ENCODE results near the gene ATP2C2.

The ATP2C2 gene

DNA sequence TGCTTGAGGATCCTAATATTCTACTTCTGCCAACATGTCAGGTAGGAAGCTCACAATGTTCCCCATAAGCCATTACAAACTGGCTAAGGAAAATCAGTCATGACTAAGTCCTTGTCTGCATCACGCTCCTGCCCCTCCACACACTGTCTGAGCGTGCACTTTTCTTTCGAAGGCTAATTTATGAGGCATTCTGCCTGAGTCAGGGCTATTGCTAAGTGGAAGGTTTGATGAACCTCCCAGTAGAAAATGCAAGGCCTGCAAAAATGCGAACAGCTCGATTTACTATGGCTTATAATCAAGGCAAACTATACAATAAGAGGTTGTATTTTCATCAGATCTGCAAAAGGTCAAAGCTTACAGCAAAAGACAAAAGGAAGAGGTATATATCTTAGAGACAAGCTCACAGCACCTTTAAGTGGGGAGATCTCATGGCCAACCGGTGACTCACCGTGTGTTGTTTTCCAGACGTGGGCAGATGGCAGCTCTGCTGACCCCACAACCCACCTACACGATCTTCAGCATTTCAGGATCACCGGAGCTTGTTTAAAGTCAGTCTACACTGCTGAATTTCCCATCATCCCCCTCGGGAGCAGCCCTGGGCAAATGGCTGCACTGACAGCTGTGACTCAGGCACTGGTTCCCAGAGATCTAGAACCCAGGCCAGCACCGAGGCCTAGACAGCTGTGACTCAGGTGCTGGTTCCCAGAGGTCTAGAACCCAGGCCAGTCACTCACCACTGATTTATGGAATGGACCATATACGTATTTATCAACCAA is 110.0 kb downstream of the ATP2C2 start:
- FAIRE-seq, result peak; percentile 27

DNA sequence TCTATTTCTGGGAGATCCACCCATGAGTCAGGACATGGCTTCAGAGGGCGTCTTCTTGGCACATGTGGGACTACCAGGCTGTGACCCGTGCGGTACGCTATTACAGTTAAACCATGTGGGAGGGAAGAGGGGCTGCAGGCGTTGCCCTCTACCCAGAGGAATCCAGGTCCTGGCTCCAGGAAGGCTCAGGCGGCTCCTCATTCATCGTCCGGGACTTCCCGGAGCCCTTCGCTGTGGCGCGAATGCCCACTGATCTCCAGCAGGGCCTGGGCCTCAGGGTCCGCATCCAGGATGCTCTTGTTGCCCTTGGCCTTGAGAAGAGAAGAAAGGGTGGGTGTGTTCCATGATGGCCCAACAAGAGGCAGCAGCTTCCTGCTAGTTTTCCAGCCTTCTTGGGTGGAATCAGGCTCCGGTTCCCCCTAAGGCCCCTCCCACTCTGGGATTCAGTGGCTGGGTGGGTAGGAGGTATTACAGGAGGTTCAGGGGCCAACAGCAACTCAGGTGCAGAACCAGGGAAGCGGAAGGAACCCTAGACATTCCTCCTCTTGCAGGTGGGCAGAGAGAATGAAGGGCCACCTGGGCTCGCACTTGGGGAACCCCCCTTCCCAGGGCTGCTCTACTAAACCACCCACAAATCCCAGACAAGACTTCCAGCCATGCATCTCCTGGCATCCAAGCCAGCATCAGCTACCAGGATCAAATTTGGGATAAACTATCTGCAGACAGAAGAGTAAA is 111.5 kb downstream of the ATP2C2 start:
- no peak for FAIRE-seq

DNA sequence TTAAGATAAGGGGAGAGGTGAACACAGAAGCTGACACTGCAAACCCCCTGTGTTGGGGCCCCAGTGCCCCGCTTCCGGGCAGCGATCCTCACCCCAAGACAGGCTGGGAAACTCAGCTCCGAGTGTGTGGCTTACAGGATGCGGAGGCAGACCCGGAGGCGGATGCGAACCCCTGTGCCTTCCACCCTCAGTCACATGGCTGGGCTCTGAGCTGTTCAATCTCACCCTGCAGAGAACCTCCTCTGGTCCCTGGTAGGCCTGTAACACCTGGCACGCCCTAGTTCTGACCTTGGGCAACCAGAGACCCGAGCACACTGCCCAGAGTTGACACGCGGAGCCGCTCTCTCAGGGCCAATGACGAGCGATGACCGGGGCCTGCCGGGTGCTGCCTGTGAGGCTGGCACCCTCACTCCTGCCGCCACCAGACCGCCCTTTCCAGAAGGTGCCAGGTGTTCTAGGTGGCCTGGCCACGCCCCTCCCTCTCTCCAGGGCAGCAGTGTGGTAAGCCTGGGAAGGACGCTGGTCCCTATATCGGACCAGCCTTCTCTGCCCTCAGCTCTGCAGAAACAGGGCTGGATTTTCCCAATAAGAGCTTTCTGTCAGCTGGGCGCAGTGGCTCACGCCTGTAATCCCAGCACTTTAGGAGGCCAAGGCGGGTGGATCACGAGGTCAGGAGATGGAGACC is 112.9 kb downstream of the ATP2C2 start:
- FAIRE-seq, result no peak

DNA sequence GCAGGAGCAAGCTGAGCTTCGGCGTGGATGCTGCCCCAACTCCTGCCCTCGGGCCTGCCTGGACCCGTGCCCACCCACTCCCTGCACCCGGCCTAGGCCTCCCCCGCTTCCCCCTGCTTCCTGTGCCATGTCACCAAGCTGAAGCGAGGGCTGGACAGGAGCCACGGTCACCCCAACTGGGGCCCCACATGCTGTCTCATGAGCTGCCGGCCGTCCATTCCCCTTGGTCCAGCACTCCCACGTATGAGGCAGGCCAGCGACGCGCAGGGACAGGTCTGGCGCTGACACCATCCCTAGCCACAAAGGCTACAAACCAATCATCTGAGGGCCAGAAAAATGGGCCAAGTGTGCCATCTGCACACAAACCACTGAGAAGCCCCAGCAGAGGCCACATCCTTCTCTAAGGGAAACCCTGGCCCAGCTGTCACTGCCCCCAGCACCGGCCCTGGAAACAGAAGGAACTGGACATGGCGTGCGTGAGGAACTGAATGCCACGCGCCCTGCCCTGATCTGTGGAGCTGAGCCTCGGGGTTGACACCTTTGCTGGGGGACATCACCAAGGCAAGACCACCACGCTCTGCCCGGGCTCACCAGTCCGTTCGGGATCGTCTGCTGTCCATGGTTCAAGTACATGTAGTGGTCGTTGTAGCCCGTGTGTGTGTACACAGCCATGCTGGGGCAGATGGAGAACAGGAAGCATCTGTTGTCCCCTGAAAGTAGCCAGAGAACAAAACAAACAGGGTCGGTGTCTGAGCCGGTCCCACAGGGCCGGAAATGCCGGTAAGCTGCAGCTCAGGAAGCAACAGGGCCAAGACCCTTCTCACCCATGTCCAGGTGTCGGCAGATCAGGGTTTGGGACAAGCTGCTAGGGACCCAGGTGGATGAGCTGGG is 113.9 kb downstream of the ATP2C2 start:
- FAIRE-seq, result no peak

DNA sequence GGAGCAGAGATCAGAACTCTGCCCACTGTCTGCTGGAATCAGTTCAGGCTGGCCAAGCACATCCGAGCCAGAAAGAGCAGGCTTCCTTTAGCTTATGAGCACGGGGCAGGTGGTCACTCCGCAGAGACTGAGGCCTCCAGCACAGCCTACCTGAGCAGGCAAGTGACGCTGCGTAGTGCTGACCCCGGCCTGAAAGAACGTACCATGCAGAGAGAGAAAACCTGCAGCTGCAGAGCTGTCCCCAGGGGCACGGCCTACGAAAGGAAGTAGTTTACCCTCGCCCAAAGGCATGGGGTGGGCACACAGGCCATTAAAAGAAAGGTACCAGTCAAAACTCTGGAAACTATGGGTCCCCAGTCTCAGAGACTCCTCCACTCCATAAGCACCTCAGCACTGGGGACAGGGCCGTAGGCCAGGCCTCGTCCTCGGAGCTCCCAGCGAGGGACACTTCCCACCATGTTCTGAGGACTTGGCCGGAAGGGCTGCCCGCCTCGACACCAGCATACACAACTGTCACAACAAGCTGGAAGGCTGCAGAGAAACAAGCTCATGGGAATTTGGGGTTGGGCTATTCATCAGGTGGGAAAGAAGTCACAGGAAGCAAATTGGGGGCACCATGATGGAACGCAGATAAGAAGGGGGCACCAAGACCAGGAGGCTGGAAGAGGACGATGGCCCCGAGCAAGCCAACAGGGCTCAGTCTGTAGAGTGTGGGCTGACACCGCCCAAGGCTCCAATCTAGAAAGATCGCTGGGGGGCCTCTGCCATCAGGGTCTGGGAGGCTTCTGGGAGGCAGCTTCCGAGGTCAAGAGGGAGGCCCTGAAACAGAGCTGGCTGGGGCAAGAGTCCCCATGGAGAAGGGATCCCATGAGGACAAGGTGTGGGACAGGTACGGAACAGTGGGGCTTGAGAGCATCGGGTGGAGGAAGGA is 114.9 kb downstream of the ATP2C2 start:
- FAIRE-seq, result no peak

DNA sequence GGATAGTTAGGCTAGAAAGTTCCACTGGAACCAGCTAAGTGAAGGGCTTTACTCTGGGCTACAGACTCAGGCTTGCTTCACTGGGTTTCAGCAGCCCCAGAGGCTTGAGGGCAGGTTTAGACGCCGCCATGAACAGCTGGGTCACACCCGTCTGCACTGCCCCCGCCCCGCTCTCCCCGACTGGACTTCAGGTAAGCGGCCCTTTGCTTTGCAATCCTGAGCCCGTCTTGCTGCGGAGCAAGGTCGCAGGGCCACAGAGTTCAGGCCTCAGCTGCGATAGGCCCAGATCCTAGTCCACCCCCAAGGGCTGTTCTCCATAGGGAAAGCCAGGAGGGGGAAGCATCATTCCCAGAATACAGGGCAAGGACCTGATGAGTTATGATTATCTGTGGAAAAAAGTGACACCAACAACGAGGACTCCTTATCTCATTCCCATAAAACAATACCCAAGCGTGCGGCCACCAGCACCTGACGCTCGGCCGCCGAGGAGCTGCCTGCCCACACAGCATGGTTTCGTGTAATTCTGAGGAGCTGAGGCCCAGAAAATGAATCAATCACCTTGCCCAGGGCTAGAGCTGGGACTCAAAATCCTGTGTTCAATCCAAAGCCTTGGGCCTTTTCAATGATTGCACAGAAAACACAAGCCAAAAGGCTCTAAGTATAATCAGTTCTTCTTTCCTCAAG is 115.7 kb downstream of the ATP2C2 start:
- FAIRE-seq, result no peak

DNA sequence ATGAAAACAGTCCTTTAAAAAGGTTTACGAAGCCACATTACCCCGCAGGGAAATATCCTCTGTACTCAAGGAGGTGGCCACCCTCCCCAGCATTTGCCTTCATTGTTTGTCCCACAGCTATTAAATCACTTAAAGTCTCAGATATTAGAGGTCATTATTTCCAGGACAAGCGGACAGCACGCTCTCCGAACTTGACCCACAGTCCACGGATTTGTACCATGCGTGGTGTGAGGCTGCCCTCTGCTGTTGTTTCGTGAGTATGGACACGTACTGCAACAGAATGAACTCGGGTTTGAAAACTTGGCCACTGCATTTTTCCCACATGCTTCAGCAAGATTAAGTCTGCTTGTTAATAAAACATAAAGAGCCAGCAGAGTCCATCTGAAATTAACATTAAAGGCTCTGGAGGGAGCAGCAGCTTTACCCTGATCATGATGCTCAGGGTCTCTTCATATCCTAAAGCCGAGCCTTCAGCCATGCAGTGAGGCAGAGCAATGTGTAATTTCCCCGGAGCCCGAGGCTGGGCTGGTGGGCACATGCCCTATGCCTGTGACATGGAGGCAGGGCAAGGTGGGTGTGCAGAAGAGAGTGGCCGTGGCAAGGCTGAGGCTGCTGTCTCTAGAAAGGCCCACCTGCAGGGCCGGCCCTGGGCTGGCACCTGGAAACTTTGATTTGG is 116.4 kb downstream of the ATP2C2 start:
- FAIRE-seq, result peak; percentile 36

DNA sequence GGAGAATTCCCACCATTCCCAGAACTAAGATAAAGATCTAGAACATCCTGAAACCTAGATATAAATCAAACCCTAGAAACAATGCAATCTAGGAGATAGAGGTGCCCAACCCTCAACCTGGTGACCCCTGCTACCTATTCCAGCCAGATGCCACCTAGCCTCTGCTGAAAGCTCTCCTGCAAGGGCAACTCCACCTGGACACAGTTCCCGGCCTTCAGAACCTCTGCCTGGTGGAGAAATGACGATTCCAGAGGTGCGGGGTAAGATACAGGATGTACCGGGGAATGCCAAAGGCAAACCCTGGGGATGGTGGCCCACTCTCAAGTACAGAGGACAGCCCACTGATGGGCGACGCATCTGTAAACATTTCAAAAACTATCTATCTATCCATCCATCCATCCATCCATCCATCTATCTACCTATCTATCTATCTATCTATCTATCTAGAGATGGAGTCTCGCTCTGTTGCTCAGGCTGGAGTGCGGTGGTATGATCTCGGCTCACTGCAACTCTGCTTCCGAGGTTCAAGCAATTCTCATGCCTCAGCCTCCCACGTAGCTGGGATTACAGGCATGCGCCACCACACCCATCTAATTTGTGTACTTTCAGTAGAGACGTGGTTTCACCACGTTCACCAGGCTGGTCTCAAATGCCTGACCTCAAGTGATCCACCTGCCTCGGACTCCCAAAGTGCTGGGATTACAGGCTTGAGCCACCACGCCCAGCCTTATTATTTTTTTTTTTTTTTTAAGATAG is 117.1 kb downstream of the ATP2C2 start:
- FAIRE-seq, result no peak

DNA sequence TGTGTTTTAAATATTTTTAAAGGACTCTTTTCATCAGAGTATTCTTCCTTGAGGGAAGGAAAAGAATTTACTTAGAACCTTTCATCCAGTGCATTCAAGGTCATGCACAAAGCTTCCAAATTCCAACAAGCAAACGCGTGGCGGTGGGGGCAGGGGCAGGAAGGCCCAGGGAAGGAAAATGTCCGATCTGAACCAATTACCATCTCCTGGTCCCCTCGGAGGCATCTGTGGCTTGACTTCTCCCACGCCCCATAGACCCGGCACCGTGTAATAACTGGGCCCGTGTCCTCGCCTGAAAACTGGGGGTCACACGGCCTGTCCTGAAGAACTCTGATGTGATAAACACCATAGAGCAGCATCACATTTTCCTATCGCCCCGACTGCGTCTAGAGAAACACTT is 117.8 kb downstream of the ATP2C2 start:
- FAIRE-seq, result no peak

DNA sequence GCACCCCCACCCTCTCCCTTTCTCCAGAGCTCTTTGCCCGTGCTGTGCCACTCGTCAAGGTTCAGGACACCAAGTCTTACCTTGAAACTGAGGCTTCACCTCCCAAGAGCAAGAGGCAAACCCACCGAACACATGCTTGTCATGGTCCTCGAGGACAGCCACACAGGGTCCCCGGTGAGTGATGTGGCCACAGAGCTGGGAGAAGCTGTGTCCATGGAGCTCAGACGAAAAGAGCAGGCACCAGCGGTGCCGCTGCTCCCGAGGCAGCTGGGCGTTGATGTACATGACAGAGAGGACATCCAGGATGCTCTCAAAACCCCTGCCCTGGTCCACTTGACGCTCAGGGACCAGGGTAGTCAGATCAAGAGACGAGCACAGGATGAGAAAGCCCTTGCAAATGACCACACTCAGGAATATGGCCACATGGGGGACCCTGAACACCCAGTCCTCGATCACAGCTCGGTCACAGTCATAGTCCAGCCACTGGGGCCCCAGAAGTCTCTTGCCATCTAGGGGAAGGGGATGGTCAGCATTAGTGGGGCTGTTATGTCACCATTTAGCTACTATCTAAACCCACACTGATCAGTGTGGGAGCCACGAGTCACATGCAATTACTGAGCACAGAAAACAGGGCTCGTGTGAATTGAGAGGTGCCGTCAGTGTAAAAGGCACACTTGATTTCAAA is 118.4 kb downstream of the ATP2C2 start:
- FAIRE-seq, result no peak

DNA sequence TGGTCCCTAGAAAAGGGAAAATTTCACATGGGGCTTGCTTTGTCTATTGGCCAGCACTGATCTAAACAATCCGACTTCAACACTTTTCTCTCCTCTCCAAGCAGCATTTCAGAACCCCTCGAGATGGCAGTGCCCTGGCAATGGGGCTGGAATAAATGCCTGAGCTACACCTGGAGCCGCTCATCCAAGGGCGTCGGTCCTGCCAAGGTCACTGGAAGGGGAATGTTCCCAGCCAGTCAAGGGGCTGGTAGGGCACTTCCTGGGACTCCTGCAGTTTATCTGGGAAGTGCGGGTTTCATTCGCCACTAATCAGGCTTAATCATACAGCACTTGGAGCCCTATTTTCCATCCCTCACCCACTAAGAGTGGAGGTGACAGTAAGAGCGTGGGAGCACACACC is 119.0 kb downstream of the ATP2C2 start:
- FAIRE-seq, result no peak

DNA sequence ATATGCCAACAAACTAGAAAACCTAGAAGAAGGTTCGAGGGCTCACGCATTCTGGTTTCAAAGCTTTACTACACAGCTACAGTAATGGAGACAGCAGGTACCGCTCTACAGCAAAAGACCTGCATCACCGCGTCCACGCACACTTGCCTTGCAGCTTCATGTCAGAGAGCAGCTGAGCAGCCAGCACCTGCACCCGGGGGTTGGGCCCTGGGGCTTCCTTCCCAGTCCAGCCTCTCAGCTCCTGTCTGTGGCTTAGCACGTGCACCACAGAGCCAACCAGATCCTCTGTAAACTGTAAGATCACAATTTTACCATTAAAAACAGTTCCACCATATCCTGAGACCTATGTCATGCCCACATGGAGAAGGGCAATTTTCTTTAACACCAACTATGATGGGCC is 120.8 kb downstream of the ATP2C2 start:
- FAIRE-seq, result no peak

DNA sequence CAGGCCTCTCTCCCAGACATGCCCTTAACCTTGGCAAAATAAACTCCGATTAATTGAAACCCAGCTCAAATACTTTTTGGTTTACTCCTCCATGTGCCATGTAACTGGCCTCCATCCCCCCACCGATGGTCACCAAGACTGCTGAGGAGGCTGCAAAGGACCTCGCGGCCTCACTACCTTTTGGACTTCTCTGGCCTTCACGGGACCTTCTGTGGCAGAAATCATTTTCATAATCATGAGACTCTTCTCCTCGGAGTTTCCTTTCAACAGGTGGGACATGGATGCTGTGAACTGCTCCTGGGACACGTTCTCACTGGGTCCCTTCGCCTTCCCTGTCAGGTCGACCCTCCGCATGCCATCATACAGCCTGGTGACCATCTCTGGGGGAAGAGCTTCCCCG is 127.2 kb downstream of the ATP2C2 start:
- no peak for FAIRE-seq

DNA sequence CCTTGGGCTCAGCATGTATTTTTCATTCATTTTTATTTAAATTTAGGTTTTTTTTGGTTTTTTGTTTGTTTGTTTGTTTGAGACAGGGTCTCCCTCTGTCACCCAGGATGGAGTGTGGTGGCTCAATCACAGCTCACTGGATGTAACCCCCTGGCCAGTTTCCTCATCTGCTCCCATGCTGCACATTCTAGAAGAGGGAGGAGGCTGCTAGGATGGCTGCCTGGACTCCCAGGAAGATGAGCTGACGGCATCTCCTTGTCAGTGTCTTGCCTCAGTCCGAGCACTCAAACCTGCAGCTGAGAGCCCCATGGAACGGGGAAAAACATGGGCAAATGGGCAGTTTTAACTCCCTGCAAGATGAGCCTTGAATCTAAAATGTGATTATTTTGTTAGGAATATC is 128.7 kb downstream of the ATP2C2 start:
- FAIRE-seq, result no peak

DNA sequence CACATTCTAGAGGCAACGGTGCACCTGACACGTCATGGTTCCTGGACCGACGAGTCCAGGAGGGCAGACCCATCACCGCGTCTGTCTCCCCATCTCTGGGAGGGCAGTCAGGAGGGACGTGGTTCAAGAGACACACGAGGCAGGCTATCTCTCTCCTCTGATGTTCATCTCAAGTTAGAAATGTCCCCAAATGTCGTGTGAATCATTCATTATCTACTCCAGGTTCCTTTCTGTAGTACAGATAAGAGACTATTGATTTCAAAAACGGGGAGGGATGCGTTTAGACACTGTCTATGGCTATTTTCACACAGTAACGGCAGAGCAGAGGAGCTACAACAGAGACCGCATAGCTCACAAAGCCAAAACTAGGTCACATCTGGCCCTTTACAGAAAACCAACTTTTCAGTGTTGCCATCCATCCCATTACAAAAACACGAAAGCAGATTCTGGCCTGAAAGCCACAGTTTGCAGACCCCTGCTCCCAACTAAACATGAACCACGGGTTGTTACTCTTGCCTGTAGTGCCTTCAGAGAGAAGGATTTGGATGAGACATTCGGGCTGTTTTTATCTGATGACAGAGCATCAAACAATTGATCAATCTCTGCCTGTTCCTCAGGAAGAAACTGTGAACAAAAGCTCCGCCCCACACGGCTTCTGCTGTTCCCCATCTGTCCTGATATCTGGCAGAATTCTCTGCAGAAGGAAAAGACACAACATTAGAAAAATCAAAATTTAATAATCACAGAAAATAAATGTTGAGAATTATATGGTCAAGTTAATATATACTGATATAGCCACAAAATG is 129.3 kb downstream of the ATP2C2 start:
- FAIRE-seq, result no peak

DNA sequence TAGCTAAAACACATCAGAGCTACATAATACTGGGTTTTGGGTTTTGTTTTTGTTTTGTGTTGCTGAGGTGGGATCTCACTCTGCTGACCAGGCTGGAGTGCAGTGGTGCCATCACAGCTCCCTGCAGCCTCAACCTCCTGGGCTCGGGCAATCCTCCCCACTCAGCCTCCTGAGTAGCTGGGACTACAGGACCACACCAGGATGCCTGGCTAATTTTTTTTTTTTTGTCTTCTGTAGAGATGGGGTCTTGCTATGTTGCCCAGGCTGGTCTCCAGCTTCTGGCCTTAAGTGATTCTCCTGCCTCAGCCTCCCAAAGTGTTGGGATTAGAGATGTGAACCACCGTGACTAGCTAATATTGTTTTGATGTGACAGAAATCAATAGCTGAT is 129.9 kb downstream of the ATP2C2 start:
- no peak for FAIRE-seq

DNA sequence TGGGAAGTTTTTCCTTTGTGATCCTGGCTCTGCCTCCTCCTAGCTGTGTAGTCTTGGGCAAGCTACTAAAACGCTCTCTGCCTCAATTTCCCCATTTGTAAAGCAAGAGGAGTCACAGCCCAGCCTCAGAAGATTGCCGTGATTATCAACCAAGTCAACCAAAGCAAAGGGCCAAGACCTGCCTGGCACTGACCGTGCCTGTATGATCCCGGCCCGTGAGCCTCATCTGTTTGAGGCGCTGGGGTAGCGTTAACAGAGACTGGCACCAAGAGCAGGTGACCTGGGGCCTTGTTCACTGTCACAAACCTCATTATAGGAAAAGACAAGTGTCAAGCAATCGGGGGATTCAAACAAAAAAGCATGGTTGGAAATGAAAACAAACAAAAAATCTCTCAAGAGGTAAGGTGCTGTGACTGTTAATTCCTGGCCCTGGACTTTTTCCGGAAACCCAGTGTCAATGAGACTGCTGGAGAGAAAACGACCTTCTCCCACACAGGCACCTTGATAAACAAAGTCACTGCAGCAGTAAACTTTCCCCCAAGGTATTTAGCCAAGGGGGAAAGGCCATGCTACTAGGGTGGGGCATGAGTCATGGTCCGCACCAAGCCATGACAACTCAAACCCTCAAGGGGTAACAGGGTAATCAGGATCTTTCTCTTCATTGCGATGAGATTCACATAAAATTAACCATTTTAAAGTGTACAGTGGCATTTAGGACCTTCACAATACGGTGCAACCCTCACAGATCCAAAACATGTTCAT is 130.7 kb downstream of the ATP2C2 start:
- FAIRE-seq, result no peak

Data from islet of Langerhans (tissue), 1 donor.